Breast epithelium (tissue), 3 donors: Measurements from ENCODE around the gene ADGRL3.

Experiments used
- POLR2A ChIP-seq: fragments of 450-650 bp; IDR thresholded peaks from one replicate; pipeline ENCODE4 v1.6.1; 2016; ENCODE audit warnings: antibody characterized with exemption, mild to moderate bottlenecking, moderate library complexity
- POLR2AphosphoS5 ChIP-seq, 3 donors: sonication (generic); formaldehyde crosslinking; IDR thresholded peaks; one replicate each; pipeline ENCODE4 v1.6.1; 2017; ENCODE audit warnings: antibody characterized with exemption in 3 of 3
- TF ChIP-seq, protein P1 (sequence below), 3 donors: fragments of 450-650 bp; IDR thresholded peaks; one replicate each; pipeline ENCODE4 v1.5.1; 2016 to 2017; ENCODE audit warnings: antibody characterized with exemption in 3 of 3, mild to moderate bottlenecking in 3 of 3, moderate library complexity in 3 of 3

DNA sequence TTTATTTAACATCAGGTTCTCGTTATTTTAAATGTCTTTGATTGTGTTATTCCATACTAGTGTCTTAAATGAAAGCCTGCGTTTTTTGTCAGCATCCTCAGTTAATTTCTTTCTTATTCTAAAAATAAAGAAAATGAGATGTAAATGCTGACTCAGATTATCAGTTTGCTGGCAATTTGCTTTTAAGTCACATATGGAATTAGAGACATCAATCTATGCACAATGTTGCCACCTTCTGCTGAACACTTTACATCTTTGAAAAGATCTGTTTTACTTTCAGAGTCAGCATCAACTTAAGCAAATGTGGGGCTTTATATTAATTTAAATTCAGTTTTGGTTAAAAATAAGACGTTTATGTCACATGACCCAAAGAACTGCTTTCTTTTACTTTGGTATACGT, 99.2 kb downstream of the ADGRL3 start:
- no peak for TF ChIP-seq POLR2A
- TF ChIP-seq, protein P1, sequence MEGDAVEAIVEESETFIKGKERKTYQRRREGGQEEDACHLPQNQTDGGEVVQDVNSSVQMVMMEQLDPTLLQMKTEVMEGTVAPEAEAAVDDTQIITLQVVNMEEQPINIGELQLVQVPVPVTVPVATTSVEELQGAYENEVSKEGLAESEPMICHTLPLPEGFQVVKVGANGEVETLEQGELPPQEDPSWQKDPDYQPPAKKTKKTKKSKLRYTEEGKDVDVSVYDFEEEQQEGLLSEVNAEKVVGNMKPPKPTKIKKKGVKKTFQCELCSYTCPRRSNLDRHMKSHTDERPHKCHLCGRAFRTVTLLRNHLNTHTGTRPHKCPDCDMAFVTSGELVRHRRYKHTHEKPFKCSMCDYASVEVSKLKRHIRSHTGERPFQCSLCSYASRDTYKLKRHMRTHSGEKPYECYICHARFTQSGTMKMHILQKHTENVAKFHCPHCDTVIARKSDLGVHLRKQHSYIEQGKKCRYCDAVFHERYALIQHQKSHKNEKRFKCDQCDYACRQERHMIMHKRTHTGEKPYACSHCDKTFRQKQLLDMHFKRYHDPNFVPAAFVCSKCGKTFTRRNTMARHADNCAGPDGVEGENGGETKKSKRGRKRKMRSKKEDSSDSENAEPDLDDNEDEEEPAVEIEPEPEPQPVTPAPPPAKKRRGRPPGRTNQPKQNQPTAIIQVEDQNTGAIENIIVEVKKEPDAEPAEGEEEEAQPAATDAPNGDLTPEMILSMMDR (IDR thresholded peaks at IDR 0.05), result no peak
- TF ChIP-seq POLR2AphosphoS5 (IDR thresholded peaks at IDR 0.05), result no peak
